GM19452 (cell line): ENCODE measurements around the gene CD1D.
A peak's percentile ranks its signal among the peaks of the same experiment; 100 is the strongest.
"Not testable (repeated sequence)": the region's sequence is repeated elsewhere in the genome, so short reads cannot be mapped to it uniquely, and the experiment has no call there.

Experiments
- ATAC-seq: cut with Tn5 transposase; IDR thresholded peaks from one replicate; pipeline ENCODE4 v1.9.1; 2021; ENCODE audit not compliant: unreplicated experiment

The CD1D gene

DNA sequence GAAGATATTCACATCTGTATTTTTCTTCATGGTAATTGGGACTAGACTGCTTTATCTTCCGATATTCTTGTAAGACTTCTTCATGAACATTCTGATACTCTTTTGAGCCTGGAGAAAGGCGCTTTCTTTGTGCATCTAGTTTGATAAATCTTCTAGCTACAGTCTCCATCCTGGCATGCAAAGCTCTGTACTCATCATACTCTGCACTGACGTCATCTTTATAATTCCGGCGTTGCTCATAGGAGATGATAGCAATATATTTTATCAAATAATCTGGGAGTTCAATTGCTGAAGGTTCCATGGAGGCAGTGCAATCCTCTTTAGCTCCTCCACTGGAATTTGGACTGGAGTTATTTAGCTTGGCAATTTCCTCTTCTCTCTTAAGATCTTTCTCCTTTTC is 4.8 kb upstream of the CD1D start:
- ATAC-seq, result not testable (repeated sequence)

DNA sequence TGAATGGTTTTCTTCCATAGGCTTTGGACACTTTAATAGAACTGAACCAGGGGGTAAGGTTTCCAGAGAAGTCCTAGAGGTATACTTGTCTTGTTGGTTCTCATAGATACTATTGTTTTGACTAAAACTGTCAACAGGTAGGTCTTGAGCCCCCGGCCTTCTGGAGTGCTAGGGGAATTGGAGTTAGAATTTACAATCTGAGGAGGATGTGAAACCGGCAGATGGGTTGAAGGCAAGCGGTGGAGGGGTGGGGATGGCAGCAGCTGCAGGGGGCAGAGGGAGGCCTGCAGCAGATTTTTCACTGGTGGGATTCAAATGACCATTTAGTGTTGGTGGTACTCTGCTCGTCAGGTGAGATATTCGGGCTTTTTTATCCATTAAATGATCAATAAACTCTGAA is 4.3 kb upstream of the CD1D start:
- ATAC-seq, result no peak

DNA sequence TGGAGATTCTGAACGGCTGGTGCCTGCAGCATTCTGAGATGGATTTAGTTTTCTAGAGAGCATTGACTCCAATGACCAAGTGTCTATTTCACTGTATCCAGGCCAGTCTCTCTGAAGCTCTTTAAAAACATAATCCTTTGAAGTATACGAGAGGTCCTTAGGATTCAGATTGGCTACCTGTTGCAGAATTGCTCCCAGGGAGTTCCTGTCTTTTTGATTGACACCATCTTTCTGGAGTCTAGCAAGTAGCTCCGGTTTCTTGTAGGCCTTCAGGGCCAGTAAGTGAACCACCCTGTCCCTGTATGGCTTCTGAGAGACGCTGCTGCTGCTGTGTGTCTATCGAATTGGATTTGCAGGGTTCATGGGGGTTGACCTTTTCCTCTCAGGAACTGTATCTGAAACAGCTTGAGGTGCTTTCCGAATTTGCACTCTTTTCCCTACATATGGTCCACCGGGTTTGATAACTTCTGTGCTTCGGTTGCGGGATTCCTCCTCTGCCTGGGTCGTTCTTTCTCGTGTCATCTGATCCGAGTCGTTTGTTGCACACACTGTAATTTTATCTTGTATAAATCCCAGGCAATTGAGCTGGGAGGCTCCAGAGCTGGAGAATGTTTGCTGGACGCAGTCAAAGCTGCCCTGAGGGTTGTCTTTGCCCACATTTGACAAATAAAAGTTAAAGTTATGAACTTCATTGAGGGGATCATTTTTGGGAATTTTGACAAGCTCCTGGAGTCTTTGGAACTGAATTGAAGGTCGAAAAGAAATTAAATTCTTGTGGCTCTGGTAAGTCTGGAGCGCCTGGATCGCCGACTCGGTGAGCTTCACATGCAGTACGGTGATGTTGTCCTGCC is 3.6 kb upstream of the CD1D start:
- ATAC-seq, result not testable (repeated sequence)

DNA sequence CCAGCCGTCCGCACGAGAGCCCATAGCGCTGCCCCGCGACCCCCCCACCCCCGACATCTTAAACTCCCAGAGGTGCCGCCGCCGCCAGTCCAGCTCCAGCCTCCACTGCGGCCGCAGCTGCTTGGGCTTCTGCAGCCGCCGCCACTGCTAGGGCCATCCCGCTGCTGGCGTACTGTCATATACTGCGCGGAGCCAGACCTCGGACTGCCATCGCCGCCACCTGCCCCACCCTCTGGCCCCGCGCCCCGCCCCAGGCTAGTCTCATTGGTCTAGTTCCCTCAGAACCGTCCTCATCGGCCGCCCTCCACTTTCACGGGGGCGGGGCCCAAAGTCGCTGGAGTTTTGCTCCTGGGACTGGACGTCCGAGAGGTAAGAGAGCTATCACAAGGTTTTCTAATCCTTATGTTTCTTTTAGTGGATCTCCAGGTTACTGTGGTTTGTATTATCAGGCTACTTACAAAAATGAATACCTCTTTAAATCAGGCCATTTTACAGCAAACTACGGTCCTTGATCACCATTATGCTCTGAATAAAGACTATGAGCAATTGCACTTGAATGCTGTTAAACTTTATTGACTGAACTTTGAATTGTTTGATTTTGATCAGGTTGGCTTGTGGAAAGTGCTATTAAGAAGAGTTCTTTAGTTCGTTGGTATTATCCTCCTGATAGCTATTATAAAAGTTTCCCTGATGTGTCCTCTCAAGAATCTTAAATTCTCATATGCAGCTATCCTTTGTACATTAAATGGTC is 2.8 kb upstream of the CD1D start:
- ATAC-seq, result no peak

DNA sequence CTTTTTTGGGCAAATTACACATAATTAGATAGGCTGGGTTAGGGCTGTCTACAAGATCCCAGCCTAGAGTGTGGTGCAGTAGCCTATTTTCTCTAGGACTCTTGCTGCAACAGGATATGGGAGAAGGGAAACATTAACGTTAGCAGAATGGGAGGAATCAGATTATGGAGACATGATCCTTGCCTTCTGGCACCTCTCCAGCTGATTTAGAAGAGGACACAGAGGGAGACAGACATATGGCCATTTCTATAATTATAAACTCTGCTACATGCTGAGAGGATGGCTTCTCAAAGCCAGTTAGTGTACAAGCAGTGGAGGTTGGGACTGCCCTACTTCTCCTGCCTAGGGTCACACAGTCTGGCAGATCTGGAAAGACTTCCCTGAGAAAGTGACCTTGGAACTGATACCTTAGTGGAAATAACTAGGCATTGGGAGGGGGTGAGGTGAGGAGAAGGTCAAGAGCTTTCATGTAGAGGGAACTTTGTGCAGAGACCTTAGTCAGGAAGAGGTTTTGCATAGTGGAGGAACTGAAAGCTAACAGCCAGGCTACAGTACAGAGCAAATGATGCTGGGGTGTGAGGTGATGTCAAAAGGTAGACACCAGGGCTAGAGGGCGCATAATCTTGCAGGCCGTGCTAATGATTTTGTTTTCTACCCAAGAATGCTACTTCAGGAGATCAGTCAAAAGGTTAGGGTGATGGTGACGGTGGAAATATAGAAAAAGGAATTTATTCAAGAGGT is 1.2 kb upstream of the CD1D start:
- peak; percentile 95 for ATAC-seq

DNA sequence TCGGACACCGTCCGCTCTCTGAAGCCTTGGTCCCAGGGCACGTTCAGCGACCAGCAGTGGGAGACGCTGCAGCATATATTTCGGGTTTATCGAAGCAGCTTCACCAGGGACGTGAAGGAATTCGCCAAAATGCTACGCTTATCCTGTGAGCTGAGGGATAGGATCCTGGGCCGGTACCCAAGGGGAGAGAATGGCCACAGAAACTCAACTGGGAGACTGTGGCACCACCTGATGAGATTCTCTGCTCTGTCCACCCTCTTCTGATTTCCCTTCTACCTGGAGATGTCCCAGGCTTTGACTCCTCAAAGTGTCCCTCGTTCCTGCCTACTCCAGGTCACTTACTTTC is 855 bp downstream of the CD1D start:
- no peak for ATAC-seq

DNA sequence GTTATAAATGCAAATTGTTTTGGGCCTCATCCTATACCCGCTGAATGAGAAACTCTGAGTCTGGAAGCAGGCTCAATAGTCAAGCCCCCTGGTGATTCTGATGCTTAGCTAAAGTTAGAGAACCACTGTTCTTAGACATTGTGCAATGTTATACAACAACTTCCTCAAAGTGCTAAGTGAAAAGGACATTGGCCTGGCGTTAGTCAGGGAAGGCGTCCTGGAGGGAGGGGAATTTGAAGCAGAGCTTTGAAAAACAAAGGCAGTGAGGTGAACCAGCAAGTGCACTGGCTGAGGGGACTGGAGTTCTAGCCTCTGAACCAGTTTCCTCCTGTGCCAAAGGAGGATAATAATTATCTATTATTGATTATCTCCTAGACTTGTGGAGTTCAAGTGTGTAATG is 5.1 kb downstream of the CD1D start:
- no peak for ATAC-seq

DNA sequence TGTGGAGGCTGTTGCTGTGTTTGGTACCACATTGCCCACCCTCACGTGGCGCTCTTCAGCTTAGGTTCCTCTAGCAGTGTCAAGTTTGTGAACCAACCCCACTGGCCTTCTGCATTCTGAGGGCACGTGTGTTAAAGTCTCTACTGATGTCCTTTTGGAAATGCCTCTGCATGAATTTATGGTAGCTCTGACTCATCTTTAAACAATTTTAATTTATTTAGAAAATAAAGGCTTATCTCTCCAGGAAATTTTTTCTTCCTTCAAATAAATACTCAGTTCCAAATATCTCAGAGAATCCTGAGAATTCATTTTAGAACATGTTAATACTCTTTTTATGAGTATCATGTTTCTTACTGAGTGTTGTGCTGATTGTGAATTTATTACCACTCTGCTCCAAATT is 5.5 kb downstream of the CD1D start:
- no peak for ATAC-seq

DNA sequence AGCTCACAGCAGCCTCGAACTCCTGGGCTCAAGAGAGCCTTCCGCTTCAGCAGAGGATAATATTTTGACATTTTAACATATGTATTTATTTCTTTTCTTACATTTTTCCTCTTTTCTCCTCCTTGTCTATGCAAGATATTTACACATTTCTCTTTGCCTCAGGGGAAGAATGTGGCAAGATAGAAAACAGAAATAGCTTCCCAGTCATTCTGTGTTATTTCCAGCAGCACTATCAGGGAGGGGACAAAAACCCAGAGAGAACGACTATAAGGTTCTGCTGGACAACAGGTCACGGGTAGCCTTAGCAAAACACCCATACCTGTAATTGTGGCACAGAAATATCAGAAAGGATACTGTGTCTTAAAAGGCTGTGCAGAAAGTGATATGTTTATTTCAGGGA is 7.9 kb downstream of the CD1D start:
- no peak for ATAC-seq

DNA sequence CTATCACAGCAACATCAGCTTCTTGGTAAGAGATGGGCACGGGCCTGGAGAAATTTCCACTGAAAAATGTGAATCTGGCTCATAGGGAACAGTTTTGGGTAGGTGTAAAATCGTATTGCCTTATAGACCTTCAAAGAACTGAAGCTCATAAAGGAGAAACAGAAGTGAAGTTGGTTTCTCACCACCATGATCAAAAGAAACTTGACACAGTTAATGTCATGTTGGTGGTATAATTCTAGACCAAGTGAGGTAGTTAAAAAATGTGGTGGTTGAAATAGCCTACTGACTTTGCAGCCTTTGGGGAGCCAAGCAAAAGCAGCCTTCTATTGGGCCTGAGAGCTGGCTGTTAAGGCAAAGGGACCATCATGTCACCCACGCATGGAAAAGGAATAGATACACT is 8.9 kb downstream of the CD1D start:
- no peak for ATAC-seq

DNA sequence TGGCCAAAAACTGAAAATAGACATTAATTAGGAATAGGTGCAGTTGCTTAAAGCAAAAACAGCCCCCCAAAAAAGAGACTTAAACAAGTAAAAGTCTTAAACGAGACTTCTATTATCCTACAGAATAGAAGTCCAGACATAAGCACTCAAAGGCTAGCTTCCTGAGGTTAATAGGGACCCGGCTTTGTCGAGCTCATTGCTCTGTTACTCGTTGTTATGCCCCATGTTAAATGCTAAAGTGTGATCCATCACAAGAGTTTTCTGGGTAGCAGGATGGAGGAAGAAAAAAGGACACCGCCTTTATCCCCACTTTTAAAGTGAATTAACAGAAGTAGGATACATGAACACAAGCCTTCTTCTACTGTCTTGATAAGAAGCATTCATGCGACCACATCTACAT is 10.6 kb downstream of the CD1D start:
- no peak for ATAC-seq

DNA sequence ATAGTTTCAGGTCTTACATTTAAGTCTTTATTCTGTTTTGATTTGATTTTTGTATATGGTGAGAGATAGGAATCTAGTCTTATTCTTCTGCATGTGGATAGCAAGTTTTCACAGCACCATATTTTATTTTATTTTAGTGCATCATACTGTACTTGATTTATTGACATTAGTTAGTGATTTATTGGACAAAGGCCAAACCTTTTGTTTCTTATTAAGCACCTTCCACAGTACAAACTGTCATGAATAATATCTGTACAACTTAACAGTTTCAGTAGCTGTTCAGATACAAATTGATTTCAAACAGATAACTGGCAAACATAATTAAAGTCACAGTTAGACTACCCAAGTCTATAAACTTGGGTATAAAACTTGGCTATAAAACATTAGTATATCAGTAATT is 15.8 kb downstream of the CD1D start:
- ATAC-seq, result no peak

DNA sequence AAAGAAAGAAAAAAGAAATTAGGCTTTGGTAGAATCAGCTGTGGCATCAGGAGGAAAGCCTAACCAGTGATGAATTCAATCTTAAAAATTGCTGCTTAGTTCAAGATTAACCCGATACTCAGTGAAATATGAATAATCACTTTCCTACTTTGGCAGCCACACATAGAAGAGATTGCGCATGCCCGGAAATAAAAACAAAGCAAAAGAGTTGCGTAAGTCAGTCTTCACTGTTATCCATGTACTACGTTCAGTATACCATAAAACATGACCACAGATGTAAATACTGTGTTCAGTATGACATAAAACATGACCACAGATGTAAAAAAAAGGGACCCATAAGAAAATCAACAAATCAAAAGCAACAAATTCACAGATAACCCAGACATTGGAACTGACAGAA is 19.2 kb downstream of the CD1D start:
- no peak for ATAC-seq

DNA sequence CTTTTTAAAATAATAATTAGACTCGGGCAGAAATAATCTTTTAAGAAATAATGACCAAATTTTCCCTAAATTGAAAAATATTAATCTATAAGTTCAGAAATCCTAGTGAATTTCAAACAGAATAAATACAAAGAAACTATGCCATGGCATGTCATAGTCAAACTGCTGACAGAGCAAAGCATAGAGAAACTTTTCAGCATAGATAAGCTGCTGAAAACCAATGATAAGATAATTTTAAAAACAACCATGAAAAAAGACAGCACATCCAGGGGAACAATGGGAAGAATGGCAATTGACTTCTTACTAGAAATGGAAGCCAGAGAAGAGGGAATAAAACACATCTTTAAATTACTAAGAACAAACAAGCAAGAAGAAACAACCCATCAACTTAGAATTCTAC is 19.8 kb downstream of the CD1D start:
- ATAC-seq, result no peak

DNA sequence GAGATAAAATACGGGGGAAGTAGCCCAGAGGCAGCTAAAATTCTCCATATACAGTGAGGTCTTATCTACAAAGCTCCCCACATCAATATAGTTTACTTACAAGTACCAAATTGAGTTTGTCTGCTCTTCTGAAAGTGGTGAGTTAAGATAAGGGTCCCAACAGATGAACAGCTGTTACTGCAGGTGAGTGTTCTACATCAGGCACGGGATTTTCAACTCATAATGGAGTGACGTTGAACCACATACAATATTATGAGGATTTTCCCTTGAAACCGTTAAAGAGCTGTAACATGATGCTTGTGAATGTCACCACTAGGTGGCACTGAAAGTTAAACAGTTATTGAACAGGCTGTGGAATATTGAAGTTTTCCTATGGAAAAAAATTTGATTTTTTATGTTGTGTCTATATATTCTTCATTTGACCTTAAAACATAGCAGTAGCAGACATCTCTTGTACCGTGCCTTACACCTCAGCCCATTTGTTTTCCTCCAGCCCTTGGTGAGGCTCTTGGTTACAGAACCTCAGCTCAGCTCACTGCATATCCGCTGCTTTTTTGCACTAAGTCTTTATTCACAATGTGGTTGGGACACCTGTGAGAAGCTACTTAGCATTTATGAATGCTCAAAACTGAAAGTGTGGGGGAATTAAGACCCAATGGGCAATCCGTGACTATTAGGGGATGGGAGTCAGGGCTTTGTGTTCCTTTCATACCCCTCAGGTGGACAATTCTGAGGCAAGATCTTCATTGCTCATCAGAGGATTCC is 23.2 kb downstream of the CD1D start:
- peak; percentile 66 for ATAC-seq

DNA sequence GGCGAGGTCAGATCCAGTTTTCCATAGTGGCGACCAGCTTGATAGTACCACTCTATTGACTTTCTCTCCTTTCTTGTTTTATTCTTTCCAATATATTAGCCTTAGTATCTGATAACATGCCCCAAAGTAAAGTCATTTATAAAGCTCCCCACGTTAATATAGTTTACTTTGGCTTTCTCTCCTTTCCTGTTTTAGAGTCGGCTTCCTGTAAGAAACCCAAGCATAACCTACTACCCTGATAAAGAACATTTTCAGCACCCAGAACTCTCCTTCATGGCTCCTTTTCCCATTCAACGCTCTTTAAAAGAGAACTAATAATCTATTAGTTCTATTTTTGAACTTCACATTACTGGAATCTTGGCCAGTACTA is 23.7 kb downstream of the CD1D start:
- ATAC-seq, result no peak

DNA sequence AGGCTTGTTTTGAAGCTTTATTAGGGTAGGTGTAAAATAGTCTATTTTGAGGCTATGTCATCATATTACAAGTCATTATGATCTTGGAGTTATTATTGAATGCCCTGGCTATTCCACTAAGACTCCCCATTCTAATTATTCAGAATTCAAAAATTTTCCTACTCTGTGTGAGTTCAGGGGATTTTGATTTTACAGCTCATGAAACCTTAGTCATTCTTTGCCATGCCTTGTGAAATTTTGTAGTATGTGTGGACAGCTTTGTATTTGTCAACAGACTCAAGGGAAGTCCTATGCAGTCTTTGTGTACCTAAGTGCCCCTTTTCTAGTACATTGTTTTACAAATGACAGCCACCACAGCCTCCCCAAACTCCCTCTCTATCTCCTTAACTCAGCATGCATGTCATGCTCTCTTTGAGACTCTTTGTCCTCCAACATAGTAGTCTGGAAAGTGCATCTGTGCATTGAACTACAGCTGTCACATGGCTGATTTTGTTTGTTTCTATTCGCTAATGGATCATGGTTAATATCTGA is 28.0 kb downstream of the CD1D start:
- ATAC-seq, result no peak

DNA sequence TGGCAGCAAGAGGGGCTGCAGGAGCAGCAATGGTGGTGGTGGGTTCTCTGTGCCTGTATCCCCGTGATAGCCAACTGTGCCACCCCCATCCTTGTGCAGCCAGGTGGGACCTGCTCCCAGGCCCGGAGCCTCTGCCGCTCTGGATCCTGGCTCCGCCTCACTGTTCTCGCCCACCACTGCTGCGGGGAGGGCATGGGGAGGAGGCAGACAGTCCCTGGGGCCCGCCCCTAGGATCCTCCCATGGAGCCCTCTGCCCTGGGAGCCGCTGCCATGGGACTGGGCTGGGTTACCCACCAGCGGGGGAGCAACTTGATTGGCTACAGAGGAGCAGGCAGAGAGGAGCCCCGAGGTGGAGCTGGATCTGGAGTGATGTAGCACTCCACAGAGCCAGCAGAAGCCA is 31.6 kb downstream of the CD1D start:
- ATAC-seq, result no peak

DNA sequence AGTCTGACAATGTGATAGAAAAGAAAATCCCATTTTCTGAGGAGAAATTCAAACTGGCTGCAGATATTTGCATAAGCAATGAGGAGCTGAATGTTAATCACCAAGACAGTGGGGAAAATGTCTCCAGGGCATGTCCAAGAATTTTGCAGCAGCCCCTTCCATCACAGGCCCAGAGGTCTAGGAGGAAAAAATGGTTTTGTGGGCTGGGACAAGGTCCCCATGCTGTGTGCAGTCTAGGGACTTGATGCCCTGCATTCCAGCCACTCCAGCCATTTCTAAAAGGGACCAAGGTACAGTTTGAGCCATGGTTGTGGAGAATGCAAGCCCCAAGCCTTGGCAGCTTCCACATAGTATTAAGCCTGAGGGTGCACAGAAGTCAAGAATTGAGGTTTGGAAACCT is 42.8 kb downstream of the CD1D start:
- not testable (repeated sequence) for ATAC-seq

DNA sequence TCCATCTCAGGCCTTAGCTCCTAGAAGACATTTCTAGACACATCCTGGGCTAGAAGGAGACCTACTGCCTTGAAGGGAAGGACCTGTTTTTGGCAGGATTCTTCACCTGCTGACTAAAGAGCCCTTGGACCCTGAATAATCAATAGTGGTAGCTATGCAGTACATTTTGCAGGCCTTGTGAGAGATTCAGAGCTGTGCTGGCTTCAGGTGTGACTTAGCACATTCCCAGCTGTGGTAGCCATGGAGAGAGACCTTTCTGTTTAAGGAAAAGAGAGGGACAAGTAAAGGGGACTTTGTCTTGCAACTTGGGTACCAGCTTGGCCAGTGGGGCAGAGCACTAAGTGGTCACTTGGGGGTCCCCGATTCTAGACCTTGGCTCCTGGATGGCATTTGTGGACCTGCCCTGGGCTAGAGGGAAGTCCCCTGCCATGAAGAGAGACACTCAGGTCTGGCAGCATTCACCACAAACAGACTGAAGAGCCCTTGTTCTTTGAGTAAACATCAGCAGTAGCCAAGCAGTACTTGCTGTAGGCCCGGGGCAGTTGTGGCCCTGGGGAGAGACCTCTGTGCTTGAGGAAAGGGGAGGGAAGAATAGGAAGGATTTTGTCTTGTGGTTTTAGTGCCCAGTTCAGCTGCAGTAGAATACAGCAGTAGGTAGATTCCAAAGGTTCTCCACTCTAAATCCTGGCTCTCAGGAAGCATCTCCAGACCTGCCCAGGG is 47.4 kb downstream of the CD1D start:
- no peak for ATAC-seq
